ENCODE data around the gene CLDN20. TPM values are rescaled to one million over a fixed set of nuclear protein-coding genes. Genes with fewer than 3 reads are reported as not detected.

CLDN20 gene
- total RNA-seq, 2 donors from 2014 or later: not detected

GRCh38 chr6:155319902-155320301 is 56.1 kb downstream of the CLDN20 start:
- Histone ChIP-seq H3K27ac (no peak overlapping the region), H3K27me3 (replicated peaks; ENCODE audit: insufficient read depth) (no peaks in the 10 kb centered on the region), H3K9me3 (no peaks in the 10 kb centered on the region), H3K36me3 (no peaks in the 10 kb centered on the region), H3K4me1 (ENCODE audit: control insufficient read depth in 1 of 2, low read depth in 2 of 2) (no peaks in the 10 kb centered on the region), H3K4me3 (peak overlapping the region; percentile 8)
- DNase-seq (ENCODE audit: low spot score): no peak
- TF ChIP-seq CTCF (IDR thresholded peaks at IDR 0.05): no peak
- ATAC-seq (ENCODE audit: insufficient number of reproducible peaks, low FRiP score, low read depth): no peak

- TF ChIP-seq CTCF (IDR thresholded peaks at IDR 0.05): no peak
- Histone ChIP-seq H3K4me3 (no peak overlapping the region), H3K9me3 (no peaks in the 10 kb centered on the region), H3K27ac (no peak overlapping the region), H3K36me3 (no peaks in the 10 kb centered on the region), H3K4me1 (ENCODE audit: control insufficient read depth in 1 of 2, low read depth in 2 of 2) (no peaks in the 10 kb centered on the region), H3K27me3 (replicated peaks; ENCODE audit: insufficient read depth) (no peaks in the 10 kb centered on the region)
- ATAC-seq (ENCODE audit: insufficient number of reproducible peaks, low FRiP score, low read depth): no peak
- DNase-seq (ENCODE audit: low spot score): no peak
Measured at GRCh38 chr6:155324172-155324571, 60.4 kb downstream of the CLDN20 start.

GRCh38 chr6:155324993-155325392 is 61.2 kb downstream of the CLDN20 start:
- Histone ChIP-seq H3K4me3 (no peak overlapping the region), H3K4me1 (ENCODE audit: control insufficient read depth in 1 of 2, low read depth in 2 of 2) (no peaks in the 10 kb centered on the region), H3K9me3 (no peaks in the 10 kb centered on the region), H3K36me3 (no peaks in the 10 kb centered on the region), H3K27me3 (replicated peaks; ENCODE audit: insufficient read depth) (no peaks in the 10 kb centered on the region), H3K27ac (no peak overlapping the region)
- no peak for ATAC-seq (ENCODE audit: insufficient number of reproducible peaks, low FRiP score, low read depth)
- no peak for TF ChIP-seq CTCF (IDR thresholded peaks at IDR 0.05)
- DNase-seq (ENCODE audit: low spot score): no peak

DNA sequence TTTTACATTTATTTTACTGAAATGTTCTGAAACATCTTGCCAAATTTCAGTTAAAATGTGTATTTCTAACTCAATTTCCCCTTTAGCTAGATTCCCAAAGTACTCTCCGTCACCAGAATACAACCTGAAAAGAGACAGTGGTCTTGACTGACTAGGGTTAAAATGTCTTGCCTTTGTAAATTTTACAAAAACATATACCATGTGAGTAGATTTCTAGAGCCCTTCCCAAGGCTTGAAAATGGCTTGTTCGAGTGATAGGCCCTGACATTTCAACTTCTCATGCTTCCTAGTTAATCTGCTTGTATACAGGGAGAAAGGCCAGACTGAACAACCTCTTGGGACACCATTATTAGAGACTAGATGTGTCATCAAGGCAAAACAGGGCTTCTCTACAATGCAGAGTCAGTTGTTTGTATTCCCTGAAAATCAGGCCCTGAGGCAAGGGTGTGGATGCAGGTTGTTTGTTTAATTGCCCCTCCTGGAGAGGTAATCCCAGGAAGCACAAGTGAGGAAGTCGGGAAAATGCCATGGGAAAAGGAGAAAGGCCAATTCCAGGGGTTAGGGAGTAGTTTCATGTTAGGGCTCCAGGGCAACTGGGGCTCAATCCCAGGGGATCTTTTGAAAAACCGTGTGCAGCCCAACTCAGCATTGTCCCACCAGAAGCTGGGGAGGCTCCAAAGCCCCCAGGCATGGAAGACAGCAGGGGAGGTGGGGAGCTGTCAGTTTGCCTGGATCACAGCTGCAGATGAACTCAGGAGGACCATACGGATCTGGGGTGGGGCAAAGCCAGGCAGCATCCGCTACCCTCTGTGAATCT is 62.1 kb downstream of the CLDN20 start:
- no peak for ATAC-seq (ENCODE audit: insufficient number of reproducible peaks, low FRiP score, low read depth)
- H3K36me3 ChIP-seq: no peaks in the 10 kb centered on the region
- H3K4me3 ChIP-seq: no peak overlapping the region
- TF ChIP-seq CTCF (IDR thresholded peaks at IDR 0.05): no peak
- no peaks in the 10 kb centered on the region for H3K9me3 ChIP-seq
- H3K27me3 ChIP-seq (replicated peaks; ENCODE audit: insufficient read depth): no peaks in the 10 kb centered on the region
- H3K4me1 ChIP-seq (ENCODE audit: control insufficient read depth in 1 of 2, low read depth in 2 of 2): no peaks in the 10 kb centered on the region
- no peak overlapping the region for H3K27ac ChIP-seq
- no peak for DNase-seq (ENCODE audit: low spot score)

Other genes starting within 250 kb of the CLDN20 start
- 10 to 100 TPM in 1 of 2 donors, 1 to 10 TPM in 1; 6.6 to 11.0 TPM for gene TFB1M, start 50.5 kb downstream of the CLDN20 start, total RNA-seq
- not detected for gene NOX3, start 191.8 kb downstream of the CLDN20 start, total RNA-seq

Data from thoracic aorta (tissue), 2 donors.